Left hindlimb (tissue), 1 donor: ENCODE results near the gene PRLH.

Source experiments
- DNase-seq: peaks from one replicate; pipeline ENCODE4 v3.0.0-alpha.2; 2018

PRLH gene

GRCh38 chr2:237540223-237540775, 26.1 kb upstream of the PRLH start:
- DNase-seq: no peak

GRCh38 chr2:237540823-237541222, 25.6 kb upstream of the PRLH start:
- DNase-seq: peak; percentile 67

GRCh38 chr2:237541243-237541642, 25.1 kb upstream of the PRLH start:
- no peak for DNase-seq

GRCh38 chr2:237542001-237542704, 24.2 kb upstream of the PRLH start:
- no peak for DNase-seq

GRCh38 chr2:237546040-237546875, 20.1 kb upstream of the PRLH start:
- peak; percentile 14 for DNase-seq

GRCh38 chr2:237546876-237547395, 19.4 kb upstream of the PRLH start:
- DNase-seq: peak; percentile 20

GRCh38 chr2:237547841-237548416, 18.4 kb upstream of the PRLH start:
- DNase-seq: peak; percentile 2

GRCh38 chr2:237549216-237549615, 17.2 kb upstream of the PRLH start:
- peak; percentile 18 for DNase-seq

GRCh38 chr2:237549643-237550415, 16.5 kb upstream of the PRLH start:
- peak; percentile 23 for DNase-seq

- peak; percentile 13 for DNase-seq
Observed at GRCh38 chr2:237551071-237551574, 15.3 kb upstream of the PRLH start.

- DNase-seq: peak; percentile 17
Observed at GRCh38 chr2:237552908-237553307, 13.5 kb upstream of the PRLH start.

- peak; percentile 10 for DNase-seq
Observed at GRCh38 chr2:237553948-237554347, 12.4 kb upstream of the PRLH start.

- no peak for DNase-seq
Observed at GRCh38 chr2:237555560-237555959, 10.8 kb upstream of the PRLH start.

- DNase-seq: peak; percentile 1
Observed at GRCh38 chr2:237556773-237557632, 9.4 kb upstream of the PRLH start.

- DNase-seq: no peak
Observed at GRCh38 chr2:237557633-237558015, 8.8 kb upstream of the PRLH start.

- DNase-seq: peak; percentile 55
Observed at GRCh38 chr2:237558961-237559641, 7.3 kb upstream of the PRLH start.

- DNase-seq: peak; percentile 3
Observed at GRCh38 chr2:237561221-237561620, 5.2 kb upstream of the PRLH start.

- peak; percentile 32 for DNase-seq
Observed at GRCh38 chr2:237563816-237564215, 2.6 kb upstream of the PRLH start.

- peak; percentile 30 for DNase-seq
Observed at GRCh38 chr2:237564526-237565131, 1.7 kb upstream of the PRLH start.

GRCh38 chr2:237565974-237566373, 400 bp upstream of the PRLH start:
- DNase-seq: no peak
